Measurements from ENCODE around the gene KIF22. TPM values are rescaled to one million over a fixed set of nuclear protein-coding genes. Genes with fewer than 3 reads are reported as not detected.
A peak's percentile ranks its signal among the peaks of the same experiment; 100 is the strongest.

Gene KIF22
- total RNA-seq, 1 experiment from 2014 or later = 111 TPM

GRCh38 chr16:29807426-29808218, 17.1 kb downstream of the KIF22 start:
- ChIA-PET CTCF (interaction anchor here (0.5 to 1.4 kb wide), 5 partner anchors 8 to 178 kb away, joined by 3 to 6 read pairs (median 4); partner anchors contain the start of genes MVP and PAGR1), POLR2A (interaction anchor here (0.5 to 1.3 kb wide), 3 partner anchors 18 to 967 kb away, joined by 3 to 5 read pairs (median 5); no protein-coding TSS in a partner anchor)
- in situ Hi-C loops (cut with HindIII; ENCODE audit: low pct_unique_long_range_greater_than_20kb, low sequenced_read_pairs) (no loop called here), intact Hi-C loops (cut with micrococcal nuclease; ENCODE audit: unreplicated experiment) (no loop called here)
- peaks cover 11% of the 10 kb centered on the region; the same call in 1 of the 2 replicates for H3K36me3 ChIP-seq (ENCODE audit: control insufficient read depth, insufficient read depth, low read length)
- peaks cover 33% of the 10 kb centered on the region for H3K4me1 ChIP-seq (ENCODE audit: control insufficient read depth, insufficient read depth, low read length)
- H3K4me3 ChIP-seq (ENCODE audit: low read depth in 2 of 2, low read length in 2 of 2) = peak overlapping the region; percentile 83 to 89
- TSS peak; percentile 59 for BruUV-seq (replicated peaks)
- TF ChIP-seq, protein P1, sequence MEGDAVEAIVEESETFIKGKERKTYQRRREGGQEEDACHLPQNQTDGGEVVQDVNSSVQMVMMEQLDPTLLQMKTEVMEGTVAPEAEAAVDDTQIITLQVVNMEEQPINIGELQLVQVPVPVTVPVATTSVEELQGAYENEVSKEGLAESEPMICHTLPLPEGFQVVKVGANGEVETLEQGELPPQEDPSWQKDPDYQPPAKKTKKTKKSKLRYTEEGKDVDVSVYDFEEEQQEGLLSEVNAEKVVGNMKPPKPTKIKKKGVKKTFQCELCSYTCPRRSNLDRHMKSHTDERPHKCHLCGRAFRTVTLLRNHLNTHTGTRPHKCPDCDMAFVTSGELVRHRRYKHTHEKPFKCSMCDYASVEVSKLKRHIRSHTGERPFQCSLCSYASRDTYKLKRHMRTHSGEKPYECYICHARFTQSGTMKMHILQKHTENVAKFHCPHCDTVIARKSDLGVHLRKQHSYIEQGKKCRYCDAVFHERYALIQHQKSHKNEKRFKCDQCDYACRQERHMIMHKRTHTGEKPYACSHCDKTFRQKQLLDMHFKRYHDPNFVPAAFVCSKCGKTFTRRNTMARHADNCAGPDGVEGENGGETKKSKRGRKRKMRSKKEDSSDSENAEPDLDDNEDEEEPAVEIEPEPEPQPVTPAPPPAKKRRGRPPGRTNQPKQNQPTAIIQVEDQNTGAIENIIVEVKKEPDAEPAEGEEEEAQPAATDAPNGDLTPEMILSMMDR (IDR thresholded peaks at IDR 0.05) = peak; percentile 42
- TF ChIP-seq, protein P2, sequence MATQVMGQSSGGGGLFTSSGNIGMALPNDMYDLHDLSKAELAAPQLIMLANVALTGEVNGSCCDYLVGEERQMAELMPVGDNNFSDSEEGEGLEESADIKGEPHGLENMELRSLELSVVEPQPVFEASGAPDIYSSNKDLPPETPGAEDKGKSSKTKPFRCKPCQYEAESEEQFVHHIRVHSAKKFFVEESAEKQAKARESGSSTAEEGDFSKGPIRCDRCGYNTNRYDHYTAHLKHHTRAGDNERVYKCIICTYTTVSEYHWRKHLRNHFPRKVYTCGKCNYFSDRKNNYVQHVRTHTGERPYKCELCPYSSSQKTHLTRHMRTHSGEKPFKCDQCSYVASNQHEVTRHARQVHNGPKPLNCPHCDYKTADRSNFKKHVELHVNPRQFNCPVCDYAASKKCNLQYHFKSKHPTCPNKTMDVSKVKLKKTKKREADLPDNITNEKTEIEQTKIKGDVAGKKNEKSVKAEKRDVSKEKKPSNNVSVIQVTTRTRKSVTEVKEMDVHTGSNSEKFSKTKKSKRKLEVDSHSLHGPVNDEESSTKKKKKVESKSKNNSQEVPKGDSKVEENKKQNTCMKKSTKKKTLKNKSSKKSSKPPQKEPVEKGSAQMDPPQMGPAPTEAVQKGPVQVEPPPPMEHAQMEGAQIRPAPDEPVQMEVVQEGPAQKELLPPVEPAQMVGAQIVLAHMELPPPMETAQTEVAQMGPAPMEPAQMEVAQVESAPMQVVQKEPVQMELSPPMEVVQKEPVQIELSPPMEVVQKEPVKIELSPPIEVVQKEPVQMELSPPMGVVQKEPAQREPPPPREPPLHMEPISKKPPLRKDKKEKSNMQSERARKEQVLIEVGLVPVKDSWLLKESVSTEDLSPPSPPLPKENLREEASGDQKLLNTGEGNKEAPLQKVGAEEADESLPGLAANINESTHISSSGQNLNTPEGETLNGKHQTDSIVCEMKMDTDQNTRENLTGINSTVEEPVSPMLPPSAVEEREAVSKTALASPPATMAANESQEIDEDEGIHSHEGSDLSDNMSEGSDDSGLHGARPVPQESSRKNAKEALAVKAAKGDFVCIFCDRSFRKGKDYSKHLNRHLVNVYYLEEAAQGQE (IDR thresholded peaks at IDR 0.05; ENCODE audit: insufficient read depth in 1 of 2, low read depth in 2 of 2, low read length in 1 of 2) = no peak
- no peak for TF ChIP-seq TCF7L2 (IDR thresholded peaks at IDR 0.05; ENCODE audit: low read depth, low read length)
- peak; percentile 69 for TF ChIP-seq POLR2AphosphoS5 (IDR thresholded peaks at IDR 0.05; ENCODE audit: low read depth, low read length)
- peak; percentile 84; the same call in 1 of the 2 replicates for TF ChIP-seq SIN3A (IDR thresholded peaks at IDR 0.05; ENCODE audit: borderline replicate concordance, insufficient read depth, low read depth, low read length)
- ATAC-seq (peak; percentile 5), DNase-seq (ENCODE audit: low read depth, low spot score) (no peak)
- peak overlapping the region; percentile 83 for H3K27ac ChIP-seq (ENCODE audit: low read length)
- no peaks in the 10 kb centered on the region for H3K9me3 ChIP-seq (ENCODE audit: control insufficient read depth, insufficient read depth, low read depth, low read length)
- H3K27me3 ChIP-seq (ENCODE audit: control insufficient read depth, insufficient read depth, low read length) = no peaks in the 10 kb centered on the region

DNA sequence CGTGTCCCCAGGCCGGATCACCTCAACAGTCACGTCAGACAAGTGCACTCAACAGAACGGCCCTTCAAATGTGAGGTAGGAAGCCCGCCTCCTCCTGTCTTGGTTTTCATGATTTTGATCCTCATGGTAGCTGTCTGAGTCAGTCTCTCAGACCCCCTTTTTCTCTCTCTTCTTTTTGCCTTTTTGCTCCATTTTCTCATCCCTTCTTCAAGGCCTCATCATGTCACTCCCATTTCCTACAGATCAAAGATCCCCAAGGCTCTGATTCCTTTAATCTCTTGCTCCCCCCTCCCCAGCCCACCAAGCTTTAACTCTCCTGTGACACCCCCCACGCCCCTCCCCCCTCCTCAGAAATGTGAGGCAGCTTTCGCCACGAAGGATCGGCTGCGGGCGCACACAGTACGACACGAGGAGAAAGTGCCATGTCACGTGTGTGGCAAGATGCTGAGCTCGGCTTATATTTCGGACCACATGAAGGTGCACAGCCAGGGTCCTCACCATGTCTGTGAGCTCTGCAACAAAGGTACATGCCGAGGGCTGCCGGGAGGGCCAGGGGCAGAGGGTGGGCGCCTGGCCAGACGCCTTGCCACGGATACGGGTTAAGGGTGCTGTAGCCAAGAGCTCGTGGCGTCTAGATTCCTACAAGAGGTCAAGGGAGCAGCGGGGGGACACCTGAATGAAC, 17.8 kb downstream of the KIF22 start:
- ATAC-seq (no peak), DNase-seq (ENCODE audit: low read depth, low spot score) (no peak)
- BruUV-seq (replicated peaks) = no TSS peak
- Histone ChIP-seq H3K36me3 (ENCODE audit: control insufficient read depth, insufficient read depth, low read length) (peaks cover 11% of the 10 kb centered on the region; the same call in 1 of the 2 replicates), H3K27ac (ENCODE audit: low read length) (peak overlapping the region; percentile 83), H3K27me3 (ENCODE audit: control insufficient read depth, insufficient read depth, low read length) (no peaks in the 10 kb centered on the region), H3K4me1 (ENCODE audit: control insufficient read depth, insufficient read depth, low read length) (peaks cover 34% of the 10 kb centered on the region), H3K9me3 (ENCODE audit: control insufficient read depth, insufficient read depth, low read depth, low read length) (no peaks in the 10 kb centered on the region), H3K4me3 (ENCODE audit: low read depth in 2 of 2, low read length in 2 of 2) (peak overlapping the region; percentile 83 to 89)
- intact Hi-C loops (cut with micrococcal nuclease; ENCODE audit: unreplicated experiment) = no loop called here
- in situ Hi-C loops (cut with HindIII; ENCODE audit: low pct_unique_long_range_greater_than_20kb, low sequenced_read_pairs) = no loop called here
- ChIA-PET POLR2A (interaction anchor here (0.5 kb wide), 2 partner anchors 147 to 898 kb away, joined by 5 to 9 read pairs; no protein-coding TSS in a partner anchor), CTCF (interaction anchor here (0.9 to 1.4 kb wide), 3 partner anchors 7 to 12 kb away, joined by 3 to 4 read pairs (median 4); partner anchors contain the start of genes MVP and PAGR1)
- TF ChIP-seq, protein P1 (IDR thresholded peaks at IDR 0.05) = no peak
- TF ChIP-seq SIN3A (IDR thresholded peaks at IDR 0.05; ENCODE audit: borderline replicate concordance, insufficient read depth, low read depth, low read length) = no peak
- TF ChIP-seq TCF7L2 (IDR thresholded peaks at IDR 0.05; ENCODE audit: low read depth, low read length) = no peak
- TF ChIP-seq POLR2AphosphoS5 (IDR thresholded peaks at IDR 0.05; ENCODE audit: low read depth, low read length) = peak; percentile 3
- TF ChIP-seq, protein P2 (IDR thresholded peaks at IDR 0.05; ENCODE audit: insufficient read depth in 1 of 2, low read depth in 2 of 2, low read length in 1 of 2) = no peak
